Sciatic nerve (tissue), 2 donors: ENCODE measurements around the gene TAS1R2. TPM values are rescaled to one million over a fixed set of nuclear protein-coding genes. Genes with fewer than 3 reads are reported as not detected.

Experiments
- ATAC-seq: fragments of 200-7000 bp; cut with Tn5 transposase; one replicate; pipeline ENCODE4 v1.9.1; 2020; ENCODE audit warnings: mild to moderate bottlenecking, moderate library complexity
- DNase-seq: peaks from one replicate; pipeline ENCODE4 v3.0.0-alpha.2; 2020; ENCODE audit warnings: low spot score
- intact Hi-C: fragments of 100-400 bp; cut with DNase I; formaldehyde crosslinking; loops from one replicate; pipeline ENCODE4 v1.14.2; 2022
- total RNA-seq: library from RNA; stranded (reverse); fragmentation: NEBNext Ultra II Directional; extraction: Animal tissue kit (Norgen Biotek cat#: 25700); gene quantifications from one replicate; pipeline ENCODE4 v1.2.1, GENCODE V29; 2021
- donor health status: DM: no; HTN: no; CAD: no.
- donor health status: DM: no; HTN: no; CAD: no.

The TAS1R2 gene
- total RNA-seq, 1 donor from 2014 or later, result not detected

DNA sequence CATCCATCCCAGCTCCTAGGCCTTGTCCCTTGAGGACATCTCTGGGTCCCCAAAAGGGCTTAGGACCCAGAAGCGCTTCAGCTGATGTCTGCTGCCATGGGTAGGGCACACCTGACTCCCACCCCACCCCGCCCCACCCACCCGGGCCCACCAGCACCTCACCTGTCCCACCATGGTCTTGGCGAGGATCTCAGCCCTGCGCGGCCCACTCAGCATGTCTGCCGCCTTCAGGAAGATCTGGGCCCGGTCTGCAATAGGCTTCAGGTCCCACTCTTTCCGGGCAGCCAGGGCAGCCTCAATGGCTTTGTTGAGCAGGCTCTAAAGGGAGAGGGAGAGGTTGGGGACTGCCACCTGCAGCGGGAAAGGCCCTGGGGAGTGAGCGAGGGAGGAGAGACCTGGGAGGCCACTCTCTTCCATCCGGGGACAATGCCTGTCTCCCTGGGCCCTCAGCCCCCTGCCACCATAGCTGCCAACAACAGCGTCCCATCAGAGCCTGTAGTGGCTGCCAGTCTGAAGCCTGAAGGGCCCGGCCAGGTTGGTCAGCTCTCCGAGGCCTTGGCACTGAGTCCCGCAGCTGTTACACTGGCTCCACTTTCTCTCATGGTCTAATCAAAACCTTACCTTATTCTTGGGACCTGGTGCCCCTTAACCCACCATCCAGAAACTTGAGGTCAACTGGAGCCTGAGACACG is 26.0 kb upstream of the TAS1R2 start:
- DNase-seq (no peak), ATAC-seq (no peak)
- intact Hi-C loops, result no loop called here

DNA sequence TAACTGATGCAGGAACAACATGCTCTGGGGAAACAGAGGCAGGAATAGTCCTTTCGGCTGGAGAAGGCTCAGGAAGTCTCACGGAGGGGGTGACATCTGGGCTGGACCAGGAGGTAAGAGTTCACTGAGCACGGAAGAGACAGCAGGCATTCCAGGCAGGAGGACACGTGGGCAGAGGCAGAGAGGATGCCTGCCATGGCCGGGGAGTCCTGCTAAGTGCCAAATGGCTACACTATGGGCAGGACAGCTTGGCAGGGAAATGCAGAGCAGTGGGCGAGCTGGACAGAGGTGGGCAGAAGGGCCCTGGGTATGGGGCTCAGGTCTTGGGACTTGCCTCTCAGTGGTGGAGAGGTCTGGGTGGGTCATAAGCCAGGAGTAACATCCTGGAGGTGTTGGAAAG is 25.3 kb upstream of the TAS1R2 start:
- intact Hi-C loops, result no loop called here
- ATAC-seq (no peak), DNase-seq (no peak)

DNA sequence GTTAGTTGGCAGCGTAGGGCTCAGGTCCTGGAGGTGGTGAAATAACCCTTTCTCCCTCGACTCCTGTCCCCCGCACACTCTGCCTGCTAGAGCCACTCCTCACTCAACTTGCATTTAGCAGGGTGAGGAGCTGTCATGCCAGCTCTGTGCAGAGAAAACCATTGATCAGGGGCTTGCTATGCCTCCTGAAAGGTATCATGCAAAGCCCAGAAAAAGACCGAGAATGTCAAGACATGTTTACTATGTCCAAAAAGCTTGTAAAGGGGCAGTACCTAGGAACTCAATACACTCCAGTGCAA is 24.9 kb upstream of the TAS1R2 start:
- no peak for DNase-seq
- intact Hi-C loops, result no loop called here

DNA sequence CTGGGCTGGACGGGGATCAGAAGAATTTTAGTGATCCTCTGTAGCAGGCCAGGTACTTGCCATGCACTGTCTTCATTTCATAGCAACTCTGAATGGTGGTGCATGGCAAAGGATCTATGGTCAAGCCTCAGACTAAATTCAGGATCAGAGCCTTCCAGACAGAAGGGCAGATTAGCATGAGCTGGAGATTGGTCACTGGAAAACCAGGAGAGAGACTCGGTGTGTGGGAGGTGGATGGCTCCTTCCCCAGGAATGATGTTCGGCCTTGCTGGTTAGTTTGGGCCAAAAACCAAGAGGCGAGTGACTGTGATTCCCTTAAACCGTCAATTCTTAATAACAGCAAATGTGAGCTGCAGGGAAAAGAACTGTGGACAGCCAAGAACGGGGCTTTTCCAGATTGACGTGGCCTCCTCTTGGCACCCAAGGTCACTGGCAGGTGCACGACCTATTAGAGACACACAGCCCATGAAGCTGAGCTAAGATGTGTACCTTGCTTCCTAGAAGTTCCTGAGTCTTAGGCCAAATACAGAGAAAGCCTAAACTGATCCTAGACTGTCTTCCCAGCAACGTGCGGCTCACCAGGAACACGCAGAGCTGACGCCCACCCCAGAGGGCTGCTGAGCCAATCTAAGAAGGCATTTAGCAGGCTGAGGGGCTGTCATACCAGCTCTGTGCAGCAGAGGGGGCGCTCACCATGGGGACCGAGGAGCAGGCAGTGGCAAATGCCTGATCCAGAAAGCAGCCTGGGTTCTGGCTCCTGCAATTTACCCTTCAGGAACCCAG is 24.4 kb upstream of the TAS1R2 start:
- intact Hi-C loops, result no loop called here
- peak; percentile 76 for ATAC-seq

More for the DNA sequence above, 24.9 kb upstream of the TAS1R2 start:
- ATAC-seq, result no peak

DNA sequence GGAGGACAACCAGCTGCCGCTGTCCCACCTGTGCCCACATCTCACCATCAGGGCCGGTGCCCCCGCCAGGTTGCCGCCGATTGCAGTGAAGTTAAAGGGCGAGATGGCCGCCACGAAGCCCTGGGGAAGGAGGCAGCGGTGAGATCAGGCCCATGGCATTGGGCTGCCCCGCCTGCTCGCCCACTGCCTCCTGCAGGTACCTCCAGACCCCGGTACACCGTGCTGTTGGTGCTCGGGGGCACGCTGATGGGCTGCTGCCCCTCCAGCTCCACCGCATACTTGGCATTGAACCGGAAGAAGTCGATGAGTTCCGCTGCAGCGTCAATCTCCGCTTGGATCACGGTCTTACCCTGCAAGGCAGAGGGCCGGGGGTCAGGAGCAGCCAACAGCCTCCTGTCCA is 23.6 kb upstream of the TAS1R2 start:
- intact Hi-C loops, result no loop called here
- no peak for DNase-seq
- no peak for ATAC-seq

More for the DNA sequence above, 24.4 kb upstream of the TAS1R2 start:
- DNase-seq, result peak; percentile 86

DNA sequence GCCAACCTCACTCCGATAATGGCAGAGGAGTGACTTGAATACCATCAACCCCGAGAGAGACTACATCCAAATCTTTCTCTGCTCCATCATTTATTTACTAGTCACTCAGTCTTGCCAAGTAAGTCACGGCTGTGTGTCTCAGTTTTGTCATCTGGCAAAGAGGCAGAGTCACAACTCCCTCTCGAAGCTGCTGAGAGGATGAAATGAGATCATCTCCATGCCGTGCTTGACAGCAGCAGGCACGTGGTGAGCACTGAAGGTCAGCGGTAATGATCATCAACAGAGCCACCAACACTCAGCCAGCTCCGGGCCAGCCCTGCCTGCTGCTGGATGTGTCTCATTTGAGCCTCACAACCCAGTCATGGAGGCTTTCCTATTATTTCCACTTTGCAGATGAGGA is 23.0 kb upstream of the TAS1R2 start:
- intact Hi-C loops, result no loop called here
- DNase-seq (no peak), ATAC-seq (no peak)

DNA sequence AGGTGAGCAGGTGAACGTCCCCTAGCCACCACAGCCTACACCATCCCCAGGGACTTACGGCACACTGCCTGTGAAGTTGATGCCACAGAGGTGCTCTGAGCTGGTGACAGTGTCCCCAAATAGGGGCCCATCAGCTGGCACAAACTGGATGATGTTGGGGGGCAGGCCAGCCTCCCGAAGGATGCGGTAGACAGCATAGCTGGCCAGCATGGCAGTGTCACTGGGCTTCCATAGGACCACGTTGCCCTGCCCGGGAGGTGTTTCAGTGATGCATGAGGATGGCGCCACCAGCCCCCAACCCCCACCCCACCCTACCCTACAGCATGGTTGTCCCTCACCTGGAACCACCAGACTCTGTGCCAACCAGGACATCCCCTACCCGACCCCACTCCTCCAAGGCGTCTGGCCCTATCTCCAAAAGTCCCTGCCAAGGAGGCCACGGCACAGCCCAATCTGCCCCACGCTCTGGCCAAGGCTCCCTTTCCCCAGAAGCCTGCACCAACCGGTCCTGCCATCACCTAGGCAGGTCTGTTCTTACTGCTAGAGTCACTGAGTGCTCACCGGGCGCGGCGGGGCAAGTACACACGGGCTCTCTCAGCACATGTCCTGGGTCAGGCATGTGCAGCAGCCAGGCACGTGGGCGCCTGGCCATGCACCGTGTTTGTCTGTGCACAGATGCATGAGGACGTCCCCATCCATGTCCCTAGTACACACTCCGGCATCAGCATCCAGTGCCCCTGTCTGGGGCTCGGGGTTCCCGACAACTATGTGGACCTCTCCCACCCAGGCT is 22.4 kb upstream of the TAS1R2 start:
- intact Hi-C loops, result no loop called here
- DNase-seq (no peak), ATAC-seq (no peak)

DNA sequence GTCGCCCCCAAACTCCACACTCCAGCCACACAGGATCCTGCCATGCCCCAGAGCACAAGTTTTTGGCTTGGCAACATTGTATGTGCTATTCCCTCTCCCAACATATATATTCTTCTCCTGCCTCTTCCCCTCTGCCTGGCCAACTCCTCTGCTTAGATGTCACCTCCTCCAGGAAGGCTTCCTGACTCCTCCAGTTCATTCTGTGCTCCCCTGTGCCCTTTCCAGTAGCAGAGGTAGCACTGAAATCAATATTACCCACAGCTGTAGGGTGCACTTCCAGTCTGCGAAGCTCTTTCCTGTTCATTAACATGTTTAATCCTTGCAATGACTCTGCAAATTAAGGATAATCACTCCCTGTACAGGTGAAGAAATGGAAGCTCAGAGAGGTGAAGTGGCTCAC is 21.7 kb upstream of the TAS1R2 start:
- ATAC-seq, result no peak
- intact Hi-C loops, result no loop called here
- DNase-seq, result no peak

DNA sequence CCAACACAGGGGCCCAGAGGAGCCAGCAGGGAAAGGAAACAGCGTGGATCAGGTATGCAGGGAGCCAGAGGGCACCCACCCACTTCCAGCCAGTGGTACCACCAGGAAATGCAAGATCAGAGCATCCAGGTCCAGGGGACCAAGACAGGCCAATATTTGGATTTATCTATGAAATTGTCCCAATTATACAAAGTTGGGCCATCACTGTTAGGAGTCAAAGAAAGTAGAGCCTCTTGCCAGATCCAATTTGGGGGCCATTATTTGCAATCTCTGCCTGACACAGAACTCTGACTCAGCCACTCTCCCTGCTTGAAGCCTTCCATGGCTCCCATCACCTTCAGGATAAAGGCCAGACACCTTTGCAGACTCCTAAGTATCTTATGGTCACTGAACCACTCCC is 21.1 kb upstream of the TAS1R2 start:
- no peak for ATAC-seq
- intact Hi-C loops, result no loop called here
- DNase-seq, result no peak

DNA sequence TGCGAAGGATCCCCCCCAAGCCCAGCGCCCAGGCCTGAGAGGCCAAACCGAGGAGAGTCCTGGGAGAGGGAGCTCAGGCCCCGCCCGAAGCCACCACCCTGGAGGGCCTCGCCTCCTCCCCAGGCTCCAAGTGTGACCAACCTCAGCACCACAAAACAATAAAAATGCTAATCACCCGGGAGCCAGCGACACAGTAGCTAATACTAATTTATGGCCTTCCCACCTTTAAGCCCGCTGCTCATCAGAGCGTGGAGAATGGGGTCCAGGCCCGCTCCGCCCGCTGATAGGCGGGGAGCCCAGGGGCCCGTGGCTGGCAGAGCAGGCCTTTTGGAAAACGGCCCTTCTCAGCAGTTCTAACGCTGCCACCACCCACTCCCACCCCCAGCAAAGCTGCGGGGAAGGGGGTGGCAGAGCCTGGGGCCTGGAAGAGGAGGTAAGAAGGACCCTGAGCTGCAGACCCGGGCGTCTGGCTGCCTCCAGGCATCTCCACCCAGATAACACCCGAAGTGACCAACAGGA is 20.4 kb upstream of the TAS1R2 start:
- ATAC-seq, result no peak
- no peak for DNase-seq
- intact Hi-C loops, result no loop called here

DNA sequence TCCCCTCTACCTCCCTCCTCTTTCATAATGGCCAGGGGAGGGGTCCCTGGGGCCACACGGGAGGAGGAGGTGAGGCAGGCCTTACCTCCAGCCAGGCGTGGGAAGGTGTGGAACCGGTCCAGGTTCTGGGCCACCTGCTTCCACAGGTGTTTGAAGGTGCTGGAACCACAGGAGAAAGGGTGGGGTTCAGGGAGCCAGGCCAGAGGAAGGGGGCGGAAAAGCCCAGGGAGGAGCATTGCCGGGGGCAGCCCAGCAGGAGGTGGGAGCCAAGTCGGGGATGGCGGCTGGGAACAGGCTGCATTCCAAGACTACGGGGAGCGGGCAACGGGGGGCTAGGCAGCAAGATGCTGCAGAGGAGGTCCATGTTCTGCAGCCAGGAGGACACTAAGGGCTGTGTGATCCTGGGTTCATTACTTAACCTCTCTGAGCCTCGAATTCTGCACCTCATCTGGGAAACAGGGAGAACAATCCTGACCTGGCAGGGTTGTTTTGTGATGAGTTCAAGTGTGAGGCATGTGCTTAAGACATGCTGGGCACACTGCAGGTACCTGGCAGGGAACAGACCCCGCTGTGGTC is 19.8 kb upstream of the TAS1R2 start:
- no peak for ATAC-seq
- intact Hi-C loops, result no loop called here
- no peak for DNase-seq

DNA sequence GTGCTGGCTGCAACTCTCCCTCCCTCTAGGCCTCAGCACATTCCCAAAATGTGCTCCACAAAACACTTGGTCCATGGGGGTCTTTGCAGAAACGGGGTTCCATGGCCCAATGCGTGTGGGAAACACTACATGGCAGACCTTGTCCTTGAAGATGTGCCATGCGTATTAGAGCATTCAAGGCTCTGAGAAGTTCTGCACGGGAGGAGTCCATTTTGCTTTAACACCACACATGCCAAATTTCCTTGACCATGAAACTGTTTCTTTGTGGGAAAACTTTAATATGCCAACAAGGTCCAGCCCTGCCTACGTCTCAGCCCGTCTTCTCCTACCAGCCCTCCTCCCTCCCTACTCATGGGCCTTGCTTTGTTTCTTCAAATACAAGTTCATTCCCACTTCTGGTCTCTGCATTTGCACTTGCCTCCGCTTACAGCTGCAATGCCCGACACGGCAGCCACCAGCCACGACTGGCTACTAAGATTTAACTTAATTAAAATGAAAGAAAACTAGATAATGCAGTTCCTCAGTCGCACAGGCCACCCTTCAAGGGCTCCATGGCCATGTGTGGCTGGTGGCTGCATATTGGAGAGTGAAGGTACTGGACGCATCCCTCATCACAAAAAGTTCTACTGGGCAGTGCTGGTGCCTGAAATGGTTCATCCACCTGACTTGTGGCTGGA is 19.2 kb upstream of the TAS1R2 start:
- ATAC-seq (no peak), DNase-seq (no peak)
- intact Hi-C loops, result no loop called here

DNA sequence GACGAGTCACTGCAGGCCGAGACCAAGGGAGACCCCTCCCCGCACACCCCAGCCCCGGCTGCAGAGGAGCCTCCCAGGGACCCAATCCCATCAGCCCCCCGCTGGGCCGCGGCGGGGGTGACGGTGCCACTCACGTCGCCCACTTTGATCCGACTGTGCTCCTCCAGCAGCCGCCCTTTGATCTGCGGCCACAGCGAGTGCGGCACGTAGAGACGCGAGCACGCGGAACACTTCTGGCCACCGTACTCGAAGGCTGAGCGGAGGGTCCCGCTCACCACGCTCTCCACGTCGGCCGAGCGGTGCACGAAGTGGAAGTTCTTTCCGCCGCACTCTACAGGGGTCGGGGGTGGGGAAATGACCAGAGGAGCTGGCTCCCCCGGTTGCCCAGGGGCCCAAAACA is 17.8 kb upstream of the TAS1R2 start:
- intact Hi-C loops, result no loop called here
- DNase-seq (no peak), ATAC-seq (no peak)

DNA sequence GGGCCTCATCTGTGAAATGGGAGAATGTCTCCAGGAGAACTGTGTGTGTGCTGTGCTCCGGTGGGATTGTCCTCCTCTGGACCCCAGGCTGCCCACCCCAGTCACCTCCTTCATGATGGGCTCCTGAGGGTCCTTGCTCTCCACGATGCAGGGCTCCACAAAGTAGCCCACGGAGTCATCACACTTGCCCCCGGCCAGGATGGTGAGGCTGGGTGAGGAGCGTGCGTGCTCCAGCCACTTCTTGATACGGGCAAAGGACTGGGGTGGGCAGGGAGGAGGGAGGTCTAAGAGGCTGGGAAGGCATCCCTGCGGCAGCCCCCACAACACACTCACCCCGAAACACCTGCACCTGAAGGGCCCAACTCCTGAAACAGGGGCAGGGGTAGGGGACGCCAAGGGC is 16.8 kb upstream of the TAS1R2 start:
- ATAC-seq (no peak), DNase-seq (no peak)
- intact Hi-C loops, result no loop called here

DNA sequence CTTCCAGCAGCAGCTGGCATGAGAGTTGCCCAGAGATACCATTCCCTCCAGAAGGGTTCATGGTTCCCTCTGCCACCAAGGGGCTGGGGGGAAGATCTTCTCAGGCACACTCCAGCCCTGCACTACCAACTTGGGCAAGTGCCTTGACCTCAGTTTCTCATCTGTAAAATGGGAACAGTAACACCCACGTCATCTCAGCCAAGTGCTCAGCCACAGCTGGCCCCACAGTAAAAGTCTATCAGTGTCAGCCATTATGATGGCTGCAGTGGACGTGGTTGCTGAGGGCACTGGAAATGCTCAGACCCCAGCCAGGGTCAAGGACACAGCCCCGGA is 16.3 kb upstream of the TAS1R2 start:
- intact Hi-C loops, result no loop called here
- no peak for DNase-seq
- no peak for ATAC-seq

DNA sequence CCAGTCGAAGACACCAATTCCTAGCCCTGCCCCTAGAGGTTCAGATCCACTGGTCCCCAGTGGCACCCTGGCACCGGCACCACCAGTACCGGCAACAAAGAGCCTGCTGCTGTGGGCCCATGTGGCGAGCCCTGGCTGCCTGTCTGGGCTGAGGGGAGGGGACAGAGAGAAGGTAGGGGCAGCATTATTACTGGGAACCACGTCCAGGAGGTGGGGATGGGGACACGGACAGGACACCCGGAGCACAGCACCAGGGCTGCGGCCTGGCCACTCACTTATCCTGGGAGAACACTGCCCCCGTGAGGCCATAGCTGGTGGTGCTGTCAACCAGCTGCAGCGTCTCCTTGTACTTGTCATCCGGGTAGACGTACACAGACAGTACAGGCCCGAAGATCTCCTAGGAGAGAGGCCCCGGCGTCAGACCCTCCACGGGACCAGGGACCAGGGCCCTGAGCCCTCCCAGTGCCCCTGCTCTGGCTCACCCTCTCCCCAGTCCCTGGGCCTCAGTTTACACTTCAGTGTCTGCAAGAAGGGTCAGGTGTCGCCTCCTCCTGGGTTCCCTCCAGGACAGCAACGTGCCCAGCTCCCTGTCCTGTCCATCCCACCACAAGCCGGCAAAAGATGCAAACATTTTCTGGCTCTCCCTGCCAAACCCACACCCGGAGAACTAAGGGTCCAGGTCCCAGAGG is 15.8 kb upstream of the TAS1R2 start:
- DNase-seq (peak; percentile 87), ATAC-seq (peak; percentile 78)
- intact Hi-C loops, result no loop called here

DNA sequence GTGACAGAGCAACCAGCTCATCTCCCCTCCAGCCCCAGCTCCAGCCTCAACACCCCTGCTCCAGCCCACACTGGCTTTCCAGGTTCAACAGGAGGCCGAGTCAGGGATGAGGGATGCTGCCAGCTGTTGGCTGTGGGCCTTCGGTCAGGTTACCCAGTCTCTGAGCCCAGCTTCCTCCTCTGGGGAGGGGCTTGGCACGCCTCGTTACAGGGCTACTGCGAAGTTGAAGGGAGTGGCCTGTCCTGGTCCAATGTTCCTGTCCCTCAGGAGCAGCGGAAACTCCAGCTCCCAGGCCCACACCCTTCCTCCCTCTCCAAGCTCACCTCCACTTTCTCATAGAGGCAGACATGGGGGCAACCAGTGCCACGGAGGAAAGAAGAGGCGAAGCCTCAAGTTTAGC is 15.1 kb upstream of the TAS1R2 start:
- ATAC-seq, result peak; percentile 25

DNA sequence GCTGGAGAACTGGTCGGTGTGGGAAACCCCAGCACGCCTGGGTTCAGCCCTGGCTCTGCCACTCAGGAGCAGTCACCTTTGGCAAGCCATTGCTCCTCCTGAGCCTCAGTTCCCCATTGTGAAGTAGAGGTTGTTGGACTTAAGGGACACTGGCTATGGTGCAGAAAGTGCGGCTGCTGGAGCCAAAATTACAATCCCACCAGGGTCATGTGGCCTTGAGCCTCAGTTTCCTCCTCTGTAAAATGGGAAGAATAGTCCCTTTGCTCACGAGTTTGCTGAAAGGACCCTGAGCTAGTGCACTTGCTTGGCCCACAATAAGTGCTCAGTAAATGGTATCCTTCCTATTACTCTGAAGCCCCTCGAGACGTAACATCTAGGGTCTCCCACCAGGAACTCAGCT is 14.6 kb upstream of the TAS1R2 start:
- intact Hi-C loops, result no loop called here
- DNase-seq, result no peak
- no peak for ATAC-seq

More for the DNA sequence above, 15.1 kb upstream of the TAS1R2 start:
- no peak for DNase-seq
- intact Hi-C loops, result no loop called here
